GM23338 (cell line): ENCODE results near the gene IL12RB1. TPM values are rescaled to one million over a fixed set of nuclear protein-coding genes. Genes with fewer than 3 reads are reported as not detected.

ENCODE experiments used
- ATAC-seq: fragments of 200-7000 bp; cut with Tn5 transposase; 3 replicates; pipeline ENCODE4 v1.9.1; 2020
- DNase-seq: peaks from one replicate; pipeline ENCODE4 v3.0.0-alpha.2; 2015; ENCODE audit warnings: low spot score
- H2AFZ ChIP-seq: fragments of 200-600 bp; sonication (generic); 2 replicates; pipeline ENCODE4 v1.8.0; 2016; ENCODE audit warnings: antibody characterized with exemption, mild to moderate bottlenecking, moderate library complexity
- H3F3A ChIP-seq: fragments of 200-600 bp; sonication (generic); replicated peaks from 2 replicates; pipeline ENCODE4 v1.8.0; 2017; ENCODE audit warnings: antibody characterized with exemption, mixed run types, low read depth
- H3K27ac ChIP-seq: fragments of 200-600 bp; sonication (generic); 2 replicates; pipeline ENCODE4 v1.6.1; 2016; ENCODE audit warnings: low read depth
- H3K27me3 ChIP-seq: fragments of 200-600 bp; sonication (generic); 2 replicates; pipeline ENCODE4 v1.8.0; 2016; ENCODE audit warnings: mild to moderate bottlenecking, mixed run types, moderate library complexity; ENCODE audit not compliant: insufficient read depth
- H3K36me3 ChIP-seq: fragments of 200-600 bp; sonication (generic); 2 replicates; pipeline ENCODE4 v1.8.0; 2016; ENCODE audit warnings: mild to moderate bottlenecking; ENCODE audit not compliant: insufficient read depth
- H3K4me1 ChIP-seq: fragments of 200-600 bp; sonication (generic); 2 replicates; pipeline ENCODE4 v1.8.0; 2016; ENCODE audit warnings: mild to moderate bottlenecking, moderate library complexity; ENCODE audit not compliant: insufficient read depth
- H3K4me2 ChIP-seq: fragments of 200-600 bp; sonication (generic); 2 replicates; pipeline ENCODE4 v1.7.1; 2017; ENCODE audit warnings: mixed run types
- H3K4me3 ChIP-seq: fragments of 200-600 bp; sonication (generic); 2 replicates; pipeline ENCODE4 v1.6.1; 2016; ENCODE audit warnings: mixed run types
- H3K79me2 ChIP-seq: fragments of 200-600 bp; sonication (generic); replicated peaks from 2 replicates; pipeline ENCODE4 v1.8.0; 2017; ENCODE audit warnings: mild to moderate bottlenecking; ENCODE audit not compliant: insufficient read depth
- H3K9me2 ChIP-seq: fragments of 200-600 bp; sonication (generic); 2 replicates; pipeline ENCODE4 v1.8.0; 2017; ENCODE audit not compliant: insufficient read depth
- H4K20me1 ChIP-seq: fragments of 200-600 bp; sonication (generic); replicated peaks from 2 replicates; pipeline ENCODE4 v1.8.0; 2017; ENCODE audit warnings: mild to moderate bottlenecking; ENCODE audit not compliant: insufficient read depth
- H3K27ac Mint-ChIP-seq: 2 replicates; pipeline ENCODE4 v1.8.0; 2020; ENCODE audit warnings: inconsistent platforms, mild to moderate bottlenecking, moderate library complexity, mixed read lengths
- H3K27me3 Mint-ChIP-seq: 3 replicates; pipeline ENCODE4 v1.8.0; 2022; ENCODE audit warnings: low read depth, mild to moderate bottlenecking, moderate library complexity, mixed read lengths, inconsistent platforms; ENCODE audit not compliant: insufficient read depth, poor library complexity
- H3K36me3 Mint-ChIP-seq: 3 replicates; pipeline ENCODE4 v1.8.0; 2021; ENCODE audit warnings: low read depth, mild to moderate bottlenecking, inconsistent platforms, moderate library complexity, mixed read lengths
- H3K4me1 Mint-ChIP-seq: 3 replicates; pipeline ENCODE4 v1.8.0; 2020; ENCODE audit warnings: mild to moderate bottlenecking, inconsistent platforms, mixed read lengths
- H3K4me3 Mint-ChIP-seq: 3 replicates; pipeline ENCODE4 v1.8.0; 2021; ENCODE audit warnings: moderate library complexity, mild to moderate bottlenecking, inconsistent platforms, mixed read lengths
- H3K9me3 Mint-ChIP-seq: 3 replicates; pipeline ENCODE4 v1.8.0; 2020; ENCODE audit warnings: moderate library complexity, mild to moderate bottlenecking, inconsistent platforms, mixed read lengths
- CREB1 ChIP-seq: fragments of 250-450 bp; sonication (Bioruptor Pico); IDR thresholded peaks from 2 replicates; pipeline ENCODE4 v1.5.0; 2020; ENCODE audit warnings: low read depth, mild to moderate bottlenecking, moderate library complexity
- EZH2 ChIP-seq: fragments of 200-600 bp; sonication (generic); IDR thresholded peaks from one replicate; pipeline ENCODE4 v1.8.0; 2017; ENCODE audit warnings: antibody characterized with exemption, mild to moderate bottlenecking, low read depth; ENCODE audit not compliant: unreplicated experiment
- EZH2phosphoT487 ChIP-seq: fragments of 200-600 bp; sonication (generic); IDR thresholded peaks from one replicate; pipeline ENCODE4 v1.8.1; 2018; ENCODE audit warnings: antibody characterized with exemption; ENCODE audit not compliant: unreplicated experiment
- JUNB ChIP-seq: IDR thresholded peaks from one replicate; pipeline ENCODE4 v1.6.1; 2016; ENCODE audit warnings: antibody characterized with exemption; ENCODE audit not compliant: unreplicated experiment
- NANOG ChIP-seq: IDR thresholded peaks from 2 replicates; pipeline ENCODE4 v1.6.1; 2016; ENCODE audit warnings: antibody characterized with exemption, borderline replicate concordance
- POLR2AphosphoS5 ChIP-seq: IDR thresholded peaks from 2 replicates; pipeline ENCODE4 v1.6.1; 2016; ENCODE audit warnings: antibody characterized with exemption, low read depth
- REST ChIP-seq: IDR thresholded peaks from one replicate; pipeline ENCODE4 v1.6.1; 2018; ENCODE audit warnings: antibody characterized with exemption; ENCODE audit not compliant: unreplicated experiment
- STAT1 ChIP-seq: IDR thresholded peaks from one replicate; pipeline ENCODE4 v1.6.1; 2016; ENCODE audit warnings: antibody characterized with exemption; ENCODE audit not compliant: unreplicated experiment
- ZNF114 ChIP-seq: fragments of 250-450 bp; sonication (Bioruptor Pico); IDR thresholded peaks from 2 replicates; pipeline ENCODE4 v1.5.0; 2020; ENCODE audit warnings: mild to moderate bottlenecking, moderate library complexity
- ZNF331 ChIP-seq: fragments of 250-450 bp; sonication (Bioruptor Pico); IDR thresholded peaks from 2 replicates; pipeline ENCODE4 v1.5.0; 2020; ENCODE audit warnings: low read depth, mild to moderate bottlenecking, moderate library complexity
- ZNF462 ChIP-seq: fragments of 250-450 bp; sonication (Bioruptor Pico); IDR thresholded peaks from 2 replicates; pipeline ENCODE4 v1.5.0; 2020; ENCODE audit warnings: mild to moderate bottlenecking, moderate library complexity
- polyA plus RNA-seq: library from polyadenylated mRNA; unstranded; fragments of >200 nt; fragmentation: Nextera tagmentation; extraction: Ambion mirVana; gene quantifications from 2 replicates; pipeline ENCODE4 v1.2.1, GENCODE V29; 2016
- total RNA-seq: library from RNA; depleted of rRNA; stranded (reverse); fragments of >200 nt; shearing (Covaris generic); gene quantifications from 2 replicates; pipeline ENCODE4 v1.2.3, GENCODE V29; 2014

The IL12RB1 gene
- total and polyA plus RNA-seq, 2 experiments from 2014 or later: not detected

- H3K4me1 Mint-ChIP-seq: peaks cover 15% of the 10 kb centered on the region
- no peaks in the 10 kb centered on the region for H3K9me3 Mint-ChIP-seq
- peak; percentile 93 for DNase-seq
- peak overlapping the region; percentile 57; the same call in 1 of the 2 replicates for H3K4me2 ChIP-seq
- TF ChIP-seq POLR2AphosphoS5: peak; percentile 55; the same call in 1 of the 2 replicates
- no peak for TF ChIP-seq STAT1
- H3F3A ChIP-seq: peaks cover 11% of the 10 kb centered on the region; the same call in 1 of the 2 replicates
- peak; percentile 62 for ATAC-seq
- no peaks in the 10 kb centered on the region for H4K20me1 ChIP-seq
- H3K79me2 ChIP-seq: no peaks in the 10 kb centered on the region
- peak overlapping the region; percentile 21 for H3K4me3 ChIP-seq
- no peaks in the 10 kb centered on the region for H3K36me3 ChIP-seq
- no peaks in the 10 kb centered on the region for H3K36me3 Mint-ChIP-seq
- H3K27ac ChIP-seq: no peak overlapping the region
- H3K9me2 ChIP-seq: no peaks in the 10 kb centered on the region
- H2AFZ ChIP-seq: no peak overlapping the region; the same call in 1 of the 2 replicates
- peaks cover 11% of the 10 kb centered on the region; the same call in 1 of the 2 replicates for H3K4me1 ChIP-seq
- peaks cover 16% of the 10 kb centered on the region; the same call in 1 of the 2 replicates for H3K27me3 ChIP-seq
- no peak overlapping the region for H3K27ac Mint-ChIP-seq
- peaks cover 19% of the 10 kb centered on the region for H3K27me3 Mint-ChIP-seq
- peak overlapping the region; percentile 42 for H3K4me3 Mint-ChIP-seq
Observed at GRCh38 chr19:18100710-18101109, 14.0 kb upstream of the IL12RB1 start.

DNA sequence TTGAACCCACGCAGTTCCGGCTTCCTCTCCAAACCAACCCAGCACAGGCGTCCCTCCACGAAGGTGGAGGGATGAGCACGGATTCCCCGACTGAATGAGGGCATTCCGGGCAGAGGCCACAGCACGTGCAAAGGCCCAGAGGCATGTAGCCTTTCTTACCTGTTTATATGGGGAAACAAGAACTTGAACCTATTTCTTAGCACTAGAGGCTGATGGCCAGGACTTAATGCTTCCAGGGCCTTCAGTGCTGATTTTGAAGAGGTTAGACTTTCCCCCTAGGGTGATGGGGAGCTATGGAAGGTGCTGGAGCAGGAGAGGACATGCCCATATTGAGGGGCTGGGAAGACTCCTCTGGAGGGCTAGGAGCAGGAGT lies 12.9 kb upstream of the IL12RB1 start:
- H4K20me1 ChIP-seq: no peaks in the 10 kb centered on the region
- no peak for DNase-seq
- no peak overlapping the region for H2AFZ ChIP-seq
- no peaks in the 10 kb centered on the region for H3K9me2 ChIP-seq
- peaks cover 8% of the 10 kb centered on the region; the same call in 1 of the 2 replicates for H3F3A ChIP-seq
- Mint-ChIP-seq H3K4me1 (peaks cover 15% of the 10 kb centered on the region), H3K4me3 (peak overlapping the region; percentile 68; the same call in 2 of the 3 replicates), H3K27me3 (peaks cover 19% of the 10 kb centered on the region), H3K27ac (no peak overlapping the region), H3K9me3 (no peaks in the 10 kb centered on the region), H3K36me3 (no peaks in the 10 kb centered on the region)
- no peaks in the 10 kb centered on the region for H3K36me3 ChIP-seq
- H3K79me2 ChIP-seq: no peaks in the 10 kb centered on the region
- peaks cover 11% of the 10 kb centered on the region; the same call in 1 of the 2 replicates for H3K4me1 ChIP-seq
- H3K4me3 ChIP-seq: peak overlapping the region; percentile 62; the same call in 1 of the 2 replicates
- H3K4me2 ChIP-seq: no peak overlapping the region; the same call in 1 of the 2 replicates
- no peak for ATAC-seq
- peaks cover 16% of the 10 kb centered on the region; the same call in 1 of the 2 replicates for H3K27me3 ChIP-seq
- no peak overlapping the region for H3K27ac ChIP-seq
- TF ChIP-seq EZH2 (no peak), REST (no peak), EZH2phosphoT487 (no peak), ZNF462 (CRISPR knock-in tag) (no peak), NANOG (no peak), ZNF331 (CRISPR knock-in tag) (no peak), STAT1 (no peak), JUNB (no peak), CREB1 (no peak), POLR2AphosphoS5 (no peak), ZNF114 (no peak)
